HUES64 (cell line): Measurements from ENCODE around the gene DNAJC13.

Source experiments
- H3K27ac ChIP-seq: 2 replicates; pipeline ENCODE4 v1.7.0; 2013; ENCODE audit warnings: low read depth, low read length, inconsistent platforms
- H3K27me3 ChIP-seq: 2 replicates; pipeline ENCODE4 v1.6.1; 2013; ENCODE audit warnings: mild to moderate bottlenecking, low read length; ENCODE audit not compliant: insufficient read depth
- H3K36me3 ChIP-seq: 2 replicates; pipeline ENCODE4 v1.6.1; 2013; ENCODE audit warnings: mild to moderate bottlenecking, low read length; ENCODE audit not compliant: insufficient read depth
- H3K4me1 ChIP-seq: 2 replicates; pipeline ENCODE4 v1.6.1; 2013; ENCODE audit warnings: mild to moderate bottlenecking, low read length, moderate library complexity; ENCODE audit not compliant: insufficient read depth
- H3K4me3 ChIP-seq: 2 replicates; pipeline ENCODE4 v1.5.1; 2013; ENCODE audit warnings: mild to moderate bottlenecking, low read length, moderate library complexity
- H3K9ac ChIP-seq: 2 replicates; pipeline ENCODE4 v1.6.1; 2013; ENCODE audit warnings: mild to moderate bottlenecking, low read depth, low read length
- H3K9me3 ChIP-seq: 2 replicates; pipeline ENCODE4 v1.6.1; 2013; ENCODE audit warnings: low read depth, low read length; ENCODE audit not compliant: insufficient read depth
- WGBS: fragments of 150-250, 120-280 bp; methylation state at CpG from one replicate; pipeline ENCODE4 v1.1.7; 2013; ENCODE audit warnings: missing lambda C conversion rate; 5-methylcytosine and 5-hydroxymethylcytosine counted together

DNAJC13 gene

GRCh38 chr3:132563420-132564069, 146.2 kb downstream of the DNAJC13 start:
- Histone ChIP-seq H3K27ac (no peak overlapping the region), H3K36me3 (no peaks in the 10 kb centered on the region), H3K27me3 (no peaks in the 10 kb centered on the region), H3K4me1 (no peaks in the 10 kb centered on the region), H3K4me3 (no peak overlapping the region), H3K9me3 (no peaks in the 10 kb centered on the region), H3K9ac (no peak overlapping the region)
- 100% methylated on average over 3 of the region's 4 CpGs for WGBS

- Histone ChIP-seq H3K4me3 (no peak overlapping the region), H3K4me1 (no peaks in the 10 kb centered on the region)
- 93% methylated on average over 2 of the region's 2 CpGs for WGBS
Observed at GRCh38 chr3:132564070-132564465, 146.8 kb downstream of the DNAJC13 start.

GRCh38 chr3:132568422-132568821, 151.1 kb downstream of the DNAJC13 start:
- H3K36me3 ChIP-seq = 0 out of 2 replicates have a peak, but pooled peaks cover 3% of the 10 kb centered on the region
- no peaks in the 10 kb centered on the region for H3K4me1 ChIP-seq
- no peaks in the 10 kb centered on the region for H3K9me3 ChIP-seq
- no peaks in the 10 kb centered on the region for H3K27me3 ChIP-seq
- H3K4me3 ChIP-seq = no peak overlapping the region
- H3K9ac ChIP-seq = no peak overlapping the region
- 93% methylated on average over 2 of the region's 2 CpGs for WGBS
- no peak overlapping the region for H3K27ac ChIP-seq

More at GRCh38 chr3:132564070-132564465, 146.8 kb downstream of the DNAJC13 start:
- Histone ChIP-seq H3K36me3 (no peaks in the 10 kb centered on the region), H3K9ac (no peak overlapping the region), H3K9me3 (no peaks in the 10 kb centered on the region), H3K27ac (no peak overlapping the region), H3K27me3 (no peaks in the 10 kb centered on the region)

- H3K4me1 ChIP-seq = no peaks in the 10 kb centered on the region
- H3K9ac ChIP-seq = no peak overlapping the region
- no peaks in the 10 kb centered on the region for H3K9me3 ChIP-seq
- 90% methylated on average over 2 of the region's 2 CpGs for WGBS
- H3K36me3 ChIP-seq = 0 out of 2 replicates have a peak, but pooled peaks cover 3% of the 10 kb centered on the region
- no peaks in the 10 kb centered on the region for H3K27me3 ChIP-seq
- no peak overlapping the region for H3K4me3 ChIP-seq
- no peak overlapping the region for H3K27ac ChIP-seq
Observed at GRCh38 chr3:132569153-132569552, 151.9 kb downstream of the DNAJC13 start.

- H3K4me1 ChIP-seq = no peaks in the 10 kb centered on the region
- H3K9me3 ChIP-seq = no peaks in the 10 kb centered on the region
- no peak overlapping the region for H3K27ac ChIP-seq
- 94% methylated on average over 1 of the region's 1 CpG for WGBS
- H3K4me3 ChIP-seq = no peak overlapping the region
- 0 out of 2 replicates have a peak, but pooled peaks cover 3% of the 10 kb centered on the region for H3K36me3 ChIP-seq
- H3K9ac ChIP-seq = no peak overlapping the region
- no peaks in the 10 kb centered on the region for H3K27me3 ChIP-seq
Observed at GRCh38 chr3:132569580-132569979, 152.3 kb downstream of the DNAJC13 start.

GRCh38 chr3:132570016-132570415, 152.7 kb downstream of the DNAJC13 start:
- 80% methylated on average over 1 of the region's 2 CpGs for WGBS
- Histone ChIP-seq H3K36me3 (0 out of 2 replicates have a peak, but pooled peaks cover 3% of the 10 kb centered on the region), H3K4me1 (no peaks in the 10 kb centered on the region), H3K9ac (no peak overlapping the region), H3K27ac (no peak overlapping the region), H3K4me3 (no peak overlapping the region), H3K27me3 (no peaks in the 10 kb centered on the region), H3K9me3 (no peaks in the 10 kb centered on the region)

- Histone ChIP-seq H3K4me1 (no peaks in the 10 kb centered on the region), H3K27ac (no peak overlapping the region), H3K9me3 (no peaks in the 10 kb centered on the region), H3K9ac (no peak overlapping the region), H3K36me3 (peaks cover 18% of the 10 kb centered on the region), H3K4me3 (no peak overlapping the region), H3K27me3 (no peaks in the 10 kb centered on the region)
- WGBS = over 99% methylated on average over 5 of the region's 5 CpGs
Observed at GRCh38 chr3:132573797-132574211, 156.5 kb downstream of the DNAJC13 start.

GRCh38 chr3:132587401-132587800, 170.1 kb downstream of the DNAJC13 start:
- Histone ChIP-seq H3K4me3 (no peak overlapping the region), H3K36me3 (no peaks in the 10 kb centered on the region), H3K9me3 (no peaks in the 10 kb centered on the region), H3K27ac (no peak overlapping the region), H3K27me3 (no peaks in the 10 kb centered on the region), H3K9ac (no peak overlapping the region), H3K4me1 (no peaks in the 10 kb centered on the region)
- WGBS = 100% methylated on average over 1 of the region's 1 CpG
